Muscle of arm (tissue), 12 donors: ENCODE results near the gene C10orf88. TPM values are rescaled to one million over a fixed set of nuclear protein-coding genes. Genes with fewer than 3 reads are reported as not detected.
"Not testable (repeated sequence)": the region's sequence is repeated elsewhere in the genome, so short reads cannot be mapped to it uniquely, and the experiment has no call there.

ENCODE experiments used
- DNase-seq: peaks from one replicate; pipeline ENCODE4 v3.0.0-alpha.2; 2013
- polyA plus RNA-seq, 12 donors: library from polyadenylated mRNA; unstranded; fragments of 120-200 nt; gene quantifications; one replicate each; pipeline ENCODE4 v1.2.1, GENCODE V29; 2013; ENCODE audit not compliant: insufficient read length in 12 of 12

C10orf88 gene
- polyA plus RNA-seq, 12 donors = 10.6 to 19.6 (median 14.5) TPM; not detected in 1

DNA sequence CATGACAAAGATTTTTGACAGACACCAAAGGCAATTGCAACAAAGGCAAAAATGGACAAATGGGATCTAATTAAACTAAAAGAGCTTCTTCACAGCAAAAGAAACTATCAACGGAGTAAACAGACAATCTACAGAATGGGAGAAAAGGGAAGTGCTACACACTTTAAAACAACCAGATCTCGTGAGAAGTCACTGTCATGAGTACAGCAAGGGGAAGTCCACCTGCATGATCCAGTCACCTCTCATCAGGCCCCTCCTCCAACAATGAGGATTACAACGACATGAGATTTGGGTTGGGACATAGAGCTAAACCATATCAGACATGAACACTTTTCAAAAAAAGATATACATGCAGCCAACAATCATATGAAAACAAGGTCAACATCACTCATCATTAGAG lies 14.7 kb upstream of the C10orf88 start:
- DNase-seq = no peak

DNA sequence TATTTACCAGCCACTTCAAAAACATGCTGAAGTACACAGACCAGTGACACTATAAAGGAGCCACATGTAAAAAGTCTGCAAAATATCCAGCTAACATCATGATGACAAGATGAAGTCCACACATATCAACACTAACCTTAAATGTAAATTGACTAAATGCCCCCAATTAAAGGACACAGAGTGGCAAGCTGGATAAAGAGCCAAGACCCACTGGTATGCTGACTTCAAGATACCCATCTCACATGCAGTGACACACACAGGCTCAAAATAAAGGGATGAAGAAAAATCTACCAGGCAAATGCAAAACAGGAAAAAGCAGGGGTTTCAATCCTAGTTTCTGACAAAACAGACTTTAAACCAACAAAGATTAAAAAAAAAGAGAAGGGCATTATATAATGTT lies 12.9 kb upstream of the C10orf88 start:
- no peak for DNase-seq

GRCh38 chr10:122962405-122962804 lies 8.4 kb upstream of the C10orf88 start:
- DNase-seq = no peak

DNA sequence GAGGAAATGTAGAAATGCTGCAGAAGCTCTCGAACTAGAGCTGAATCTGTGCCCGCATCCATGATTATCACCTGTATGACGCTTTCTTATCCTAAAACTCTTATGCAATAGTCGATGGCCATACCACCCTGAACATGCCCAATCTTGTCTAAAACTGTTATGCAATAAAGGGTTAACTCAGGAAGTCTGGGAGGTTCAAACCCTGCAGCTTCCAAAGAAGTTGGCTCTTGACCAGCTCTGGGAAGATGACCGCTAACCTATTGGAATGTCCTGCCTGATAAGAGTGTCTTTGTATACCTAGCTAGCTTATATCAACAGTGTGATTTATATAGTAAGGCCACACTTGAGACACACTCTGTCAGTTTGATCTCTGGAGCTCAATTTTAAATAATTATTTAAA lies 3.4 kb upstream of the C10orf88 start:
- no peak for DNase-seq

GRCh38 chr10:122955892-122956291 lies 1.9 kb upstream of the C10orf88 start:
- no peak for DNase-seq

- peak; percentile 5 for DNase-seq
Measured at GRCh38 chr10:122954731-122955050, 664 bp upstream of the C10orf88 start.

GRCh38 chr10:122949296-122949695 lies 4.7 kb downstream of the C10orf88 start:
- no peak for DNase-seq

DNA sequence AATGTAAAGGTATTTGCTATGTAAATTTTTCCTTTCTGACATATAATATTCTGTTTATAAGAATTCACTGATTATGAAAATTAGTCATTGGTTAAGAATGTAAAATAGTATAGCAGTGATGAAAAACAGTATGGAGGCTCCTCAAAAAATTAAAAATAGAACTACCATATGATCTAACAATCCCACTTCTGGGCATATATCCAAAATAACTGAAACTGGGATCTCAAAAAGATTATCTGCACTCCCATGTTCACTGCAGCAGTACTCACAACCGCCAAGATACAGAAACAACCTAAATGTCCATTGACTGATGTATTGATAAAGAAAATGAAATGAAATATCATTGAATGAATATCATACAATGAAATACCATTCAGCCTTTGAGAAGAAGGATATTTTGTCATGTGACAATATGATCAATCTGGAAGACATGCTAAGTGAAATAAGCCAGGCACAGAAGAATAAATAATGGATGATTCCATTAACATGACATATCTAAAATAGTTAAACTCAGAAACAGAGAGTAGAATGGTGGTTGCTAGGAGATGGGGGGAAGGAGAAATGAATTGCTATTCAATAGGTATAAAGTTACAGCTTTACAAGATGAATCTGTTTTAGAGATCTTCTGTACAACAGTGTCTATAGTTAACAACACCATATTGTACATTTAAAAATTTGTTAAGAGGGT lies 14.0 kb downstream of the C10orf88 start:
- no peak for DNase-seq

GRCh38 chr10:122939133-122939855 lies 14.7 kb downstream of the C10orf88 start:
- no peak for DNase-seq

- no peak for DNase-seq
Measured at GRCh38 chr10:122931088-122931906, 22.7 kb downstream of the C10orf88 start.

GRCh38 chr10:122930140-122930539 lies 23.9 kb downstream of the C10orf88 start:
- DNase-seq = no peak

DNA sequence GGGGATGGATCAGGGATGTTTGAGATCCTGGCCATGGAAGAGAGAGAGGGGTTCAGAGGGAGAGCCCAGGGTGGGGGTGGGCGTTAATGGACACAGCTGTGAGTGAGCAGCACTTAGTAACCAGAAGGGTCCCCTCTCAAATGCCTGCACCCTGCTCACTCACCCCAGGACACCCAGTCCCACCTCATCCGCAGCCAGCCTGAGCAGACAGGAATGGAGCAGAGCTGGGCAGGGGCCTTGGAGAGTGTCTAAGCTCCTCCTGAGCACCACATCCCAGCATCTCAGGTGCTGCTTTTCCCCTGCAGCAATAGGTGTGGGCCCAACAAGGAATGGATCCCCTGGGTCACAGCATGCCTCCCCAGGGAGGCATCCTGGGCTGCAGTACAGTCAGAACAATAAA lies 38.3 kb downstream of the C10orf88 start:
- no peak for DNase-seq

DNA sequence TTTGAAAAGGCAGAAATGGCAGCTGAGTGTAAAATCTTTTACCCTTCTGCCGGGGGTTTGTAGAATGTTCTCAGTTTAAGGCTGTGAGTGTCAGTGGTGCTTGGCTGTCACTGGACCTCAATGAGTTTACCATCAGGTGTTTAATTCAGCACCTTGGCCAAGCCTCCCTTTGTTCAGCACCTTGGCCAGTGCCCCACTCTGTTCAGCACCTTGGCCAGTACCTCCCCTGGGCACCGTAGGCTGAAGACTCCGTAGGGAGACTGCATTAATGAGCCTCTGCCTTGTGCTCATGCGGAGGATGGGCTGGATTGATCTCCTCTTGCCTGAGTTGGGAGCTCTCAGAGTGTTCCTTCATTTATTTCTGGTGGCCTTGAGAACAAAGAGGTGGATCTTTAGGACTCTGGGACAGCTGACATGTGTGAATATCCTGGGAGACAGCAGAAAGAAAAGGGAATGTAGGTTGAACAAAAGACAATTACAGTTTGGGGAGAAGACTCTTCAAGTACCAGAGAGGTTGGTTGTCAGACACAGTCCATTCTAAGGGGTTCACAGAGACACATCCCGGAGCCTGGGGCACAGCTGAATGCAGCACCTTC lies 42.0 kb downstream of the C10orf88 start:
- DNase-seq = peak; percentile 39

DNA sequence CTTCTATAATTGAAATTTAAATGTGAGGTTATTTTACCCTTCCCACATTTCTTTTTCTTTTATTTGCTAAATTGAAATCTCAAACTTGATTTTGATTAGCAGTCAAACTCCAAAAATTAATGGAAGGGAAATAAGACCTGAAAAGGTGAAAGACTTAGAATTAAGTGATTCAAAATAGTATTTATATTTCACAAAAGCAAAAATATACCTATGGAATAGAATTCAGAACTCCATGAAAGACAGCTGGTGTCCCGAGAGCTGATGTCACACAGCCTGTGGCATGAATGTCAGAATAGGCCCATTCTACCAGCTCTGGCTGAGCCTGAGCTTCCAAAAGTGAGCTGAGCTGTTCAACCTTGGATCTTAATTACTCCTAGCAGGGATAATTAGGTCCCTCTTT lies 43.7 kb downstream of the C10orf88 start, which contains the start of gene FAM24A:
Gene FAM24A (plus strand): TSS at position 301 of the 400 bp plus-strand sequence. CDS start 1,025 bp downstream, outside the sequence.
- DNase-seq = no peak

GRCh38 chr10:122903861-122904260 lies 50.2 kb downstream of the C10orf88 start:
- DNase-seq = not testable (repeated sequence)

- DNase-seq = no peak
Measured at GRCh38 chr10:122894261-122894944, 59.6 kb downstream of the C10orf88 start.

- DNase-seq = no peak
Measured at GRCh38 chr10:122884166-122884565, 69.9 kb downstream of the C10orf88 start.

DNA sequence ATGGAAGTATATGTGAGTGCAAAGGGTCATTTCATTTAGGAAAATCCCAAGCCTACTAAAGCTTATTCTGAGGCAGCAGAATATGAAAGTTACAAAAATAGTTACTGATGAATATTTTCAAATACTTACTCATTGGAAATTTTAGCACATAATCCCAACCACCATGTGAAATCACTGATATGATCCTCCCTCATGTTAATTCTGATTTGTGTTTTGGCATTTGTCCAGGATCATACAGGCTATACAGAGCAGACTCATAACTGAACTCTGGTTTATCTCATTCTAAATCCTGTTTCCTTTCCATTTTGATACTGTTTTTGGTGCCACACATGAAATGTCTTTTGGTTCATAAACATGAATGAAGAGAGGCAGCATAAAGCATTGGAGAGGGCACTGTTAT lies 71.3 kb downstream of the C10orf88 start:
- DNase-seq = no peak
